ENCODE data around the gene YTHDC1. TPM values are rescaled to one million over a fixed set of nuclear protein-coding genes. Genes with fewer than 3 reads are reported as not detected.

The YTHDC1 gene
- total RNA-seq, result 10 to 100 TPM; 91.4 to 98.4 TPM

GRCh38 chr4:68349649-68350360, at the start of gene YTHDC1:
YTHDC1 (minus strand) TSS chr4:68350090; CDS start chr4:68349753, 337 bp downstream.

Other genes with a start within 250 kb of the YTHDC1 start
- not detected for gene TMPRSS11F, start 220.2 kb downstream of the YTHDC1 start, total RNA-seq
- not detected for gene TMPRSS11B, start 104.4 kb downstream of the YTHDC1 start, total RNA-seq
- not detected for gene TMPRSS11E, start 97.4 kb upstream of the YTHDC1 start, total RNA-seq
- gene UGT2B17, start 226.2 kb upstream of the YTHDC1 start, total RNA-seq, result not detected

All from activated naive CD4-positive, alpha-beta T cell treated with anti-CD3 and anti-CD28 coated beads, Interleukin-2, amount 10 ng/mL, durations not matched to agents 5 hours and 36 hours (primary cell).